HG03095 (cell line): ENCODE results near the gene SUSD2.
"Not testable (repeated sequence)": the region's sequence is repeated elsewhere in the genome, so short reads cannot be mapped to it uniquely, and the experiment has no call there.

Experiments used
- ATAC-seq: cut with Tn5 transposase; IDR thresholded peaks from one replicate; pipeline ENCODE4 v1.9.1; 2021; ENCODE audit warnings: moderate library complexity; ENCODE audit not compliant: unreplicated experiment

SUSD2 gene

GRCh38 chr22:24210409-24210808 lies 29.1 kb downstream of the SUSD2 start:
- not testable (repeated sequence) for ATAC-seq

- not testable (repeated sequence) for ATAC-seq
Measured at GRCh38 chr22:24211716-24212115, 30.4 kb downstream of the SUSD2 start.

GRCh38 chr22:24213111-24213510 lies 31.8 kb downstream of the SUSD2 start:
- ATAC-seq: not testable (repeated sequence)

GRCh38 chr22:24214467-24215285 lies 33.4 kb downstream of the SUSD2 start:
- ATAC-seq: no peak

DNA sequence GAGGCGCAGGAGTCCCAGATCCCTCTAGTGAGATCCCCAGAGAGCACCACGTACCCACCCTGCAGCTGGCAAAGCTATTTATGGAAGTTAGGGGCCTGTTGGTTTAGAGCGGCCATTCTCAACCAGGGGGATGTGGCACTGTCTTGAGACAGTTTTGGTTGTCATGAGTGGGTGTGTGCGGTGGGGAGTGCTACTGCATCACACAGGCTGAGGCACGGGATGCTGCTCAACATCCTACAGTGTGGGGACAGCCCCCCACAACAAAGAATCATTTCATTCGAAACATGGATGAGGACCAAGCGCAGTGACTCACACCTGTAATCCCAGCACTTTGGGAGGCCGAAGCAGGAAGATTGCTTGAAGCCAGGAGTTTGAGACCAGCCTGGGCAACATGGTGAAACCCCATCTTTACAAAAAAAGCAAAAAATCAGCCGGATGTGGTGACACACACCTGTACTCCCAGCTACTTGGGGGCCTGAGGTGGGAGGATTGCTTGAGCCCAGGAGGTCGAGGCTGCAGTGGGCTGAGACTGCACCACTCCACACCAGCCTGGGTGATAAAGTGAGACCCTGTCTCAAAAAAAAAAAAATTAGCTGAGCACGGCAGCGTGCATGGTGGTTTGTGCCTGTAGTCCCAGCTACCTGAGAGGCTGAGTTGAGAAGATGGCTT lies 35.4 kb downstream of the SUSD2 start:
- ATAC-seq: no peak

GRCh38 chr22:24217384-24217783 lies 36.1 kb downstream of the SUSD2 start:
- no peak for ATAC-seq

- ATAC-seq: no peak
Measured at GRCh38 chr22:24219750-24220149, 38.5 kb downstream of the SUSD2 start.

GRCh38 chr22:24224468-24224867 lies 43.2 kb downstream of the SUSD2 start:
- no peak for ATAC-seq

DNA sequence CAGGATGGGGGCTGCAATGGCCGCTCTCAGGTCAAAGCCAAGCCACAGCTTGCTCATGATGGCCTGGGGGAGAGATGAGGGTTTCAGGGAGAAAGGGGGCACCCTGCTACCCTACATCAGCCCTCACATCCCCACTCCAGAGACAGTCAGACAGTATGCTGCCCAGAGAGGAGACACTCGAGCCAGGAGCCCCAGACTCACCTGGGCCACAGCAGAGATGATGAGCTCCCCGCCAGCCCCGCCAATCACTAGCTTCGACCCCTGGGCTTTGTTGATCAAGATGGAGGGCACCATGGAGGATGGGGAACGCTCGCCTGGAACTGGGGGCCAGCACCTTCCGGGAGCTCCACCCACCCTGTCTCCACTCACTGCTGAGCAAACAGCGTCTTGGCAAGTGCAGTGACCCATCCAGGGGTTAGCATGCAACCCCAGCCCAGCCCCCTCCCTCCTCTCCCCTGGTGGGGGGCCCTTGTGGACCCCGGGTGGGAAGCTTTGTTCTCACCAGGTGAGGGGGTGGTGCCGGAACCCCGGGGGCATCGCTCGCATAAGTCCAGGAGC lies 43.8 kb downstream of the SUSD2 start:
- no peak for ATAC-seq

DNA sequence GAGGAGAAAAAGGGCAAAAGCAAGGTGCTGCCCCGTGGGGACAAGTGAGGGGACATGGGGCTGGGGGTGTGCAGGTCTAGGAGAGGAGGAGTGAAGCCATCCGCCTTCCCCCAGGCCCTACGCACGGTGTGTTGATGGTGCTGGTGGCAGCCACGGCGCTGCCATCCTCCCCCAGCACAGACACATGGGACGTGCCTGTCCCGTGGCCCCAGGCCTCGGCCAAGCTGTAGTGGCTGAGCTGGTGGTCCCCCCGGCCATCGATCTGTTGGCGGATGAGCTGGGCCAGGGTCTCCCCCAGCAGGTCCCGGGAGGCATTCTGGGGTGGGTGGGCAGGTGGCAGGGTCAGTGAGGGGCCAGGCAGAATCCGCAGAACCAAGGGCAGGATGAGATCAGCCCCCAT lies 44.7 kb downstream of the SUSD2 start:
- no peak for ATAC-seq

GRCh38 chr22:24230911-24231656 lies 49.8 kb downstream of the SUSD2 start:
- ATAC-seq: no peak

- no peak for ATAC-seq
Measured at GRCh38 chr22:24231706-24232105, 50.4 kb downstream of the SUSD2 start.

DNA sequence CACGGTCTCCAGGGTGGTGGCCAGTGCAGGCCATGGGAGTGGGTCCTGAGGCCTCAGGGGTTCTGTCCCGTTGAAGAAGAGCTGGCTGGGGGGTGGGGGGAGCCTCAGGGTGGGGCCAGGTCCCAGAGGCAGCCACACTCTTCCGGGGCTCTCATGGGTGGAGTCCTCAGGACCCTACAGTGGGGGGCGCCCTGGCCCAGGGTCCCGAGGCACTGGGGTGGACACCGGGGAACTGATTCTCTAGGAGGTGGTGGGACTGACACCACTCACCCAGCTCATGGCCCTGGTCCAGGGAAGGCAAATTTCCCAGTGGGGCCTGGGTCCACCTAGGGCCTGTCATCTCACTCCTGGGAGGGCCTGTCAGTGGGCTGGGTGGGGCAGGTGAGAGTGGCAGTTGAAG lies 50.8 kb downstream of the SUSD2 start:
- ATAC-seq: no peak

- no peak for ATAC-seq
Measured at GRCh38 chr22:24232725-24233124, 51.4 kb downstream of the SUSD2 start.

DNA sequence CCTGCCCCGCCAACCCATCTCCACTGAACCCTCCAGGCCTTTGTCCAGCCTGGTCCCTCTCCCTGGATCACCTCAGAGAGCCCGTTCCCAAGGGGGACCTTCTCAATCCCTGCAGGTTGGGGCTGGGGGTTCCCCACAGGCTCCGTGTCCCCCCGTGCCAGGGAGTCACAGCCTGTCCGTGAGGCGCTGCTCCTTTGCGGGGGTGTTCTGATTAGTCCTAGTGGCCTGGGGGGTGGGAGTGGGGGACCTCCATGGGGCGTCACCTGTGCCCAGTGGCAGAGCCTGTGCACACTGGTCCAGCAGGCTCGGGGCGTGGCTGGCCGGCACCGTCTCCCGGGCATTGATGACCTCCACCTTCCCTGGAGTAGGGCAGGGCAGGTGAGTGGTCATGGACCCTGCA lies 51.9 kb downstream of the SUSD2 start:
- ATAC-seq: no peak

DNA sequence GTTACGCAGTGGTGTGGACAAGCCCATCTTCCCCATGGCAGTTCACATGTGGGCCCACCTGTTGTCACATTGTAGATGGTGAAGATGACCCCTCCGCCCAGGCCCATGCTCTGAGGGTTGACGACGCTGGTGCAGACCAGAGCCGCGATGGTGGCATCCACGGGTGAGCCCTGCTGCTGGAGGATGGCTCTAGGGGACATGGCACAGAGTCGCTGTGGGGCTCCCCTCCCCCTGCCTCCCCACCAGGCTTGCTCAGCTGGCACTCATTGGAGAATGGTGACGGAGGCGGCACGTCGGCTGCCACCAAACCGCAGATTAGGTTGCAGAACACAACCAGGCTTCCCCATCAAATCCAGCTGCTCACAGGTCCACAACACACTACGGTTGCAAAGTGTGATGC lies 52.5 kb downstream of the SUSD2 start:
- no peak for ATAC-seq

DNA sequence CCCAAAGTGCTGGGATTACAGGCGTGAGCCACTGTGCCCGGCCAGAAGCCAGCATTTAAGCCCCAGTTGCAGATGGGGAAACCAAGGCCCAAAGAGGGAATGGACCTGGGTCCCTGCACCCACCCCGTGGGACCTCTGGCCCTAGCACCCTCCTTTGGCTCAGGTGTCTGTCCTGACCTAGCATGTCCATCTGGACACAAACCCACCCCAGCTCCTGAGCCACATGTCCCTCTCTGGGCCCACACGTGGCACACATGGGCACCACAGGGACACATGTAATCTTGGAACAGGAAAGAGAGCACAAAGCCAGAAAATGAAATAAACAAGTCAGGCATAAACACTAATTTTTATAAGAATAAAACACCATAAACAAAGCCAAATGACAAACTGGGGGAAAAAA lies 54.0 kb downstream of the SUSD2 start:
- ATAC-seq: no peak

DNA sequence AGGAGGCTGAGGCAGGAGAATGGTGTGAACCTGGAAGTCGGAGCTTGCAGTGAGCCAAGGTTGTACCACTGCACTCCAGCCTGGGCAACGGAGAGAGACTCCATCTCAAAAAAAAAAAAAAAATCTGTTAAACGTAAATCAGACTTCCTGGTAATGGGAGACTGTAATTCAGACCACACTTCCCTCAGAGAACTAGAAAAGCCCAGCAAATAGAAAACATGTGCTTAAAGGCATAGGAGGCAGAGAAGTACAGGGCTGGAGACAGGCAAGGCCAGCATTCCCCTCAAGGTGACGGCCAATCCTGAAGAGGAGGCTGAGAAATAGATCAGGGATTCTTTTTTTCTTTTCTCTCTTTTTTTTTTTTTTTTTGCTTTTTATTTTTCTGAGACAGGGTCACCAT lies 55.4 kb downstream of the SUSD2 start:
- ATAC-seq: no peak

GRCh38 chr22:24238101-24238694 lies 56.9 kb downstream of the SUSD2 start:
- ATAC-seq: not testable (repeated sequence)
